Astrocyte (in vitro differentiated cells and primary cell): ENCODE data around the gene THRB. TPM values are rescaled to one million over a fixed set of nuclear protein-coding genes. Genes with fewer than 3 reads are reported as not detected.

Source experiments
- DNase-seq: peaks from one replicate; pipeline ENCODE4 v3.0.0-alpha.2; 2010; ENCODE audit warnings: low read depth
- FAIRE-seq: peaks from 2 replicates; lab custom pipeline; 2011; peaks lifted over from hg19 to GRCh38; lab: Jason Lieb, UNC
- H2AFZ ChIP-seq: 2 replicates; pipeline ENCODE4 v1.6.0; 2012; ENCODE audit warnings: low read depth, low read length, inconsistent platforms
- H3K27ac ChIP-seq: 2 replicates; pipeline ENCODE4 v1.5.1; 2011; ENCODE audit warnings: low read depth, low read length, inconsistent platforms
- H3K27me3 ChIP-seq: 2 replicates; pipeline ENCODE4 v1.6.0; 2011; ENCODE audit warnings: low read length, inconsistent platforms; ENCODE audit not compliant: insufficient read depth
- H3K36me3 ChIP-seq: 2 replicates; pipeline ENCODE4 v1.5.1; 2011; ENCODE audit warnings: low read length, inconsistent platforms; ENCODE audit not compliant: insufficient read depth
- H3K4me1 ChIP-seq: 2 replicates; pipeline ENCODE4 v1.5.1; 2011; ENCODE audit warnings: low read length, inconsistent platforms; ENCODE audit not compliant: insufficient read depth
- H3K4me2 ChIP-seq: 2 replicates; pipeline ENCODE4 v1.6.0; 2012; ENCODE audit warnings: low read length, inconsistent platforms
- H3K4me3 ChIP-seq: 2 replicates; pipeline ENCODE4 v1.5.1; 2011; ENCODE audit warnings: low read depth, mild to moderate bottlenecking, low read length, inconsistent platforms; ENCODE audit not compliant: insufficient read depth
- H3K79me2 ChIP-seq: 2 replicates; pipeline ENCODE4 v1.6.0; 2012; ENCODE audit warnings: mild to moderate bottlenecking, low read length, inconsistent platforms; ENCODE audit not compliant: insufficient read depth
- H3K9ac ChIP-seq: 2 replicates; pipeline ENCODE4 v1.6.0; 2012; ENCODE audit warnings: mild to moderate bottlenecking, low read length, inconsistent platforms
- H3K9me3 ChIP-seq: 2 replicates; pipeline ENCODE4 v1.5.1; 2012; ENCODE audit warnings: low read depth, mild to moderate bottlenecking, low read length, inconsistent platforms; ENCODE audit not compliant: insufficient read depth
- H4K20me1 ChIP-seq: 2 replicates; pipeline ENCODE4 v1.6.0; 2012; ENCODE audit warnings: low read length, inconsistent platforms; ENCODE audit not compliant: insufficient read depth
- H3K27ac Mint-ChIP-seq: one replicate; pipeline ENCODE4 v1.8.0; 2021; ENCODE audit warnings: mild to moderate bottlenecking, mixed read lengths; ENCODE audit not compliant: unreplicated experiment
- H3K27me3 Mint-ChIP-seq: one replicate; pipeline ENCODE4 v1.8.0; 2021; ENCODE audit warnings: low read depth, mixed read lengths; ENCODE audit not compliant: unreplicated experiment
- H3K36me3 Mint-ChIP-seq: one replicate; pipeline ENCODE4 v1.8.0; 2021; ENCODE audit warnings: low read depth, mixed read lengths; ENCODE audit not compliant: unreplicated experiment
- H3K4me1 Mint-ChIP-seq: one replicate; pipeline ENCODE4 v1.8.0; 2021; ENCODE audit warnings: low read depth, mixed read lengths; ENCODE audit not compliant: unreplicated experiment
- H3K4me3 Mint-ChIP-seq: one replicate; pipeline ENCODE4 v1.8.0; 2021; ENCODE audit warnings: mild to moderate bottlenecking, moderate library complexity, mixed read lengths; ENCODE audit not compliant: unreplicated experiment
- H3K9me3 Mint-ChIP-seq: one replicate; pipeline ENCODE4 v1.8.0; 2021; ENCODE audit warnings: mild to moderate bottlenecking, mixed read lengths; ENCODE audit not compliant: unreplicated experiment
- EZH2 ChIP-seq: IDR thresholded peaks from 2 replicates; pipeline ENCODE4 v1.6.1; 2012; ENCODE audit warnings: mild to moderate bottlenecking, low read length, inconsistent platforms; ENCODE audit not compliant: insufficient read depth
- total RNA-seq: library from RNA; stranded (reverse); gene quantifications from 2 replicates; pipeline ENCODE4 v1.2.1, GENCODE V29; 2021
- TF ChIP-seq, protein P1 (sequence below): IDR thresholded peaks from 2 replicates; pipeline ENCODE4 v1.5.1; 2011; ENCODE audit warnings: low read depth, mild to moderate bottlenecking, inconsistent platforms, low read length, moderate library complexity; ENCODE audit not compliant: insufficient read depth

THRB gene
- total RNA-seq, 1 donor from 2014 or later = 8.5 TPM

DNA sequence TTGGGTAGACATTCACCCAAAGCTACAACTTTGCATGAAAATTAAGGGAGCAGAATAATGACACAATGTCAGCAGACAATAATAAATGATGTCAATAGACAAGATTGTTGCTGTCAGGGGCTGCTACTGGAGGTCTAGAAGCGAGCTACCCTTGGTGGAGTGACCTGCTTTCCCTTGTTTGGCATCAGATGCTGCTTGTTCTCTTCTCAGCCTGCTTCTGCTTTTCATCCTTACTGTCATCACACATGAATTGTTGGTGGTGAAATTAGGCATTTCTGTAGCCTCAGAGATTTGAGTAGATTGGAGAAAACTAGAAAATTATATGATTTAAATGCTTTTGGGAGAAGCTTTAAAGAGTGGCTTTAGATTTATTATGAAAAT is 355.8 kb downstream of the THRB start:
- TF ChIP-seq, protein P1, sequence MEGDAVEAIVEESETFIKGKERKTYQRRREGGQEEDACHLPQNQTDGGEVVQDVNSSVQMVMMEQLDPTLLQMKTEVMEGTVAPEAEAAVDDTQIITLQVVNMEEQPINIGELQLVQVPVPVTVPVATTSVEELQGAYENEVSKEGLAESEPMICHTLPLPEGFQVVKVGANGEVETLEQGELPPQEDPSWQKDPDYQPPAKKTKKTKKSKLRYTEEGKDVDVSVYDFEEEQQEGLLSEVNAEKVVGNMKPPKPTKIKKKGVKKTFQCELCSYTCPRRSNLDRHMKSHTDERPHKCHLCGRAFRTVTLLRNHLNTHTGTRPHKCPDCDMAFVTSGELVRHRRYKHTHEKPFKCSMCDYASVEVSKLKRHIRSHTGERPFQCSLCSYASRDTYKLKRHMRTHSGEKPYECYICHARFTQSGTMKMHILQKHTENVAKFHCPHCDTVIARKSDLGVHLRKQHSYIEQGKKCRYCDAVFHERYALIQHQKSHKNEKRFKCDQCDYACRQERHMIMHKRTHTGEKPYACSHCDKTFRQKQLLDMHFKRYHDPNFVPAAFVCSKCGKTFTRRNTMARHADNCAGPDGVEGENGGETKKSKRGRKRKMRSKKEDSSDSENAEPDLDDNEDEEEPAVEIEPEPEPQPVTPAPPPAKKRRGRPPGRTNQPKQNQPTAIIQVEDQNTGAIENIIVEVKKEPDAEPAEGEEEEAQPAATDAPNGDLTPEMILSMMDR = no peak
- TF ChIP-seq EZH2 = no peak
- H3K36me3 Mint-ChIP-seq = peaks cover 4% of the 10 kb centered on the region
- H2AFZ ChIP-seq = no peak overlapping the region
- H3K4me1 ChIP-seq = no peaks in the 10 kb centered on the region
- H3K27me3 Mint-ChIP-seq = no peaks in the 10 kb centered on the region
- H3K79me2 ChIP-seq = no peaks in the 10 kb centered on the region
- H3K4me3 Mint-ChIP-seq = no peak overlapping the region
- FAIRE-seq = no peak
- H3K9ac ChIP-seq = no peak overlapping the region
- no peak overlapping the region for H3K4me3 ChIP-seq
- no peak overlapping the region for H3K27ac ChIP-seq
- H3K4me1 Mint-ChIP-seq = peaks cover 14% of the 10 kb centered on the region
- peaks cover 3% of the 10 kb centered on the region for H3K9me3 Mint-ChIP-seq
- H3K4me2 ChIP-seq = no peak overlapping the region
- no peak for DNase-seq
- H4K20me1 ChIP-seq = no peaks in the 10 kb centered on the region
- H3K27me3 ChIP-seq = no peaks in the 10 kb centered on the region
- no peaks in the 10 kb centered on the region for H3K36me3 ChIP-seq
- H3K27ac Mint-ChIP-seq = no peak overlapping the region
- no peaks in the 10 kb centered on the region for H3K9me3 ChIP-seq

DNA sequence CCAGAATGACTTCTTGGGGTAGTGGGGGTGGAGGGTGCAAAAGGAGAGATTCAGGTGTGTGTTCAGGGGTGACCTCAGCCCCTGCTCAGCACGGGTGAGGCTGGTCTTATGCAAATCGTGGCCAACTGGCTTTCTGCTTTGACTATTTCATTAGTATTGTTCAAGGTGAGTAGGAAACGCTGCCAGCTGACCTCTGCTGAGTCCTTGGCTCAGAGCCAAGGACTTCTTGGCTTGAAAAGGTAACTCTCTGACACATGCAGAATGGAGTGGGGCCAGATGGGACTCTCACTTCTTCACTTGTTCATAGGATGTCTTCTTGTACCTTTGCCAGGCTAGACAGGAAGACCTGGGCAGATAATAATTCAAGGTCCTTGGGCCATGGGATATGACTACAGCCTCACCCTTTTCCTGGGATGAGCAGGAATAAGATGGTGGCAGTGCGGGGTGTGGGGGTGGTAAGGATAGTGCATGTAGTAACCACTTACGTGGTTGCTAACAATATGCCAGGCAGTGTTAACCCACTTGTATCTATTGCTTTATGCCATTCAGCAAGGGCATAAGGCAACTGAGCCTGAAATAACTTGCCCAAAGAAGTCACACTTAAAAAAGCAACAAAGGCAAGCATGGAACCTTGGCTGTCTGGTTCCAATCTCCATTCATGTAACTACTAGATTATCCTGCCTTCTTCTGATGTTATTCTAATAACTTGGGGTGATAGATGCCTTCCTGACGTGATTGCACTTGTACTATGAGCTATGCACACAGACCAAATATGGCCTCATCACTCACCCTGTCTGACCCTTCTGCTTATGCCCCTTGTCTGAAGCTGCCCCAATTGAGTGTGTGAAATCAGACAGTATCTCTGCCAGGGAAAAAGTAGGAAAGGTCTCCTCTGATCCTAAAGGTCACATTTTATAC is 356.4 kb downstream of the THRB start:
- Mint-ChIP-seq H3K27me3 (no peaks in the 10 kb centered on the region), H3K4me1 (peaks cover 14% of the 10 kb centered on the region), H3K36me3 (peaks cover 4% of the 10 kb centered on the region), H3K27ac (peak overlapping the region; percentile 41), H3K9me3 (peaks cover 3% of the 10 kb centered on the region), H3K4me3 (no peak overlapping the region)
- no peak overlapping the region for H2AFZ ChIP-seq
- H3K27ac ChIP-seq = no peak overlapping the region
- DNase-seq = no peak
- no peaks in the 10 kb centered on the region for H4K20me1 ChIP-seq
- H3K27me3 ChIP-seq = no peaks in the 10 kb centered on the region
- H3K79me2 ChIP-seq = no peaks in the 10 kb centered on the region
- no peak overlapping the region for H3K4me2 ChIP-seq
- H3K4me3 ChIP-seq = no peak overlapping the region
- no peaks in the 10 kb centered on the region for H3K9me3 ChIP-seq
- no peak for FAIRE-seq
- TF ChIP-seq, protein P1 = no peak
- no peak for TF ChIP-seq EZH2
- no peaks in the 10 kb centered on the region for H3K36me3 ChIP-seq
- H3K4me1 ChIP-seq = no peaks in the 10 kb centered on the region
- H3K9ac ChIP-seq = no peak overlapping the region

DNA sequence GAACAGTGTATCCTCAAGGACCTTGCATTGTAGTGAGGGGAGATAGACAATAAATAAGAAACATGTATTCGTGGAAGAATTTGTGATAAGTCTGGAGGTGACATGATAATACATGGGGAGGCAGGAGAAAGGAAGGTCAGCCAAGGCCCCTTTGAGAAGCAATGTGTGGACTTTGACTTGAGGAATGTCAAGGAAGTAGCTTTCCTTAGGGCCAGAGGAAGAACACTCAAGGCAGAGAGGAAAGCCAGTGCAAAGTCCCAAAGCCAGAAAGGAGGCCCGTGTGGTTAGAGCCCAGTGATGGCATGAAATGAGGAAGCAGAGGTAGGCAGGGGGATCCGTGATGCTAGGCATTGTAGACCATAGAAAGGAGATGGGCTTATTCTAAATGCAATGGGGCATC is 357.3 kb downstream of the THRB start:
- no peak overlapping the region for H3K4me3 ChIP-seq
- H3K4me3 Mint-ChIP-seq = no peak overlapping the region
- H3K9ac ChIP-seq = no peak overlapping the region
- no peaks in the 10 kb centered on the region for H3K9me3 ChIP-seq
- no peak for DNase-seq
- H3K4me1 ChIP-seq = no peaks in the 10 kb centered on the region
- H3K79me2 ChIP-seq = no peaks in the 10 kb centered on the region
- H3K4me2 ChIP-seq = no peak overlapping the region
- H3K27ac ChIP-seq = no peak overlapping the region
- H3K9me3 Mint-ChIP-seq = peaks cover 3% of the 10 kb centered on the region
- H2AFZ ChIP-seq = no peak overlapping the region
- TF ChIP-seq, protein P1 = no peak
- TF ChIP-seq EZH2 = no peak
- H3K27ac Mint-ChIP-seq = no peak overlapping the region
- H3K36me3 Mint-ChIP-seq = peaks cover 3% of the 10 kb centered on the region
- no peaks in the 10 kb centered on the region for H3K36me3 ChIP-seq
- H3K27me3 ChIP-seq = no peaks in the 10 kb centered on the region
- FAIRE-seq = no peak
- H4K20me1 ChIP-seq = no peaks in the 10 kb centered on the region
- H3K27me3 Mint-ChIP-seq = no peaks in the 10 kb centered on the region
- H3K4me1 Mint-ChIP-seq = peaks cover 14% of the 10 kb centered on the region
